GF-D8 (cell line): ENCODE measurements around the gene NISCH.
A peak's percentile ranks its signal among the peaks of the same experiment; 100 is the strongest.

Source experiments
- DNase-seq: peaks from one replicate; lab custom pipeline; 2025; lab: John Stamatoyannopoulos, UW

Gene NISCH

GRCh38 chr3:52447512-52448355, 7.7 kb upstream of the NISCH start:
- no peak for DNase-seq

GRCh38 chr3:52450489-52451236, 4.7 kb upstream of the NISCH start:
- no peak for DNase-seq

- DNase-seq, result no peak
These were observed 3.9 kb upstream of the NISCH start for GRCh38 chr3:52451237-52452083.

GRCh38 chr3:52452126-52452525, 3.3 kb upstream of the NISCH start:
- no peak for DNase-seq

GRCh38 chr3:52452570-52453221, 2.7 kb upstream of the NISCH start:
- DNase-seq, result no peak

- DNase-seq, result no peak
These were observed 1.7 kb upstream of the NISCH start, which contains the start of gene TNNC1 for GRCh38 chr3:52453496-52454249. Gene TNNC1 (minus strand): TSS chr3:52454041. CDS start chr3:52454015, 26 bp downstream.

- DNase-seq, result no peak
These were observed 1.0 kb upstream of the NISCH start for GRCh38 chr3:52454250-52454937.

GRCh38 chr3:52454938-52455282, 494 bp upstream of the NISCH start:
- no peak for DNase-seq

GRCh38 chr3:52456169-52456799, 880 bp downstream of the NISCH start:
- DNase-seq, result no peak

GRCh38 chr3:52456800-52457183, 1.4 kb downstream of the NISCH start:
- DNase-seq, result no peak

GRCh38 chr3:52458031-52458760, 2.8 kb downstream of the NISCH start:
- no peak for DNase-seq

- DNase-seq, result no peak
These were observed 3.6 kb downstream of the NISCH start for GRCh38 chr3:52458770-52459545.

- no peak for DNase-seq
These were observed 6.5 kb downstream of the NISCH start for GRCh38 chr3:52461874-52462273.

GRCh38 chr3:52463416-52463815, 8.0 kb downstream of the NISCH start:
- DNase-seq, result no peak

- DNase-seq, result peak; percentile 30
These were observed 12.9 kb downstream of the NISCH start for GRCh38 chr3:52468336-52468735.

- DNase-seq, result no peak
These were observed 13.6 kb downstream of the NISCH start for GRCh38 chr3:52469001-52469400.

GRCh38 chr3:52470920-52471319, 15.5 kb downstream of the NISCH start:
- no peak for DNase-seq
